CD14-positive monocyte (primary cell): ENCODE results near the gene BRD8. TPM values are rescaled to one million over a fixed set of nuclear protein-coding genes. Genes with fewer than 3 reads are reported as not detected.

Experiments
- DNase-seq, 3 donors: peaks; one replicate each; pipeline ENCODE4 v3.0.0-alpha.2; 2011 to 2022
- H2AFZ ChIP-seq: 2 replicates; pipeline ENCODE4 v1.6.0; 2012; ENCODE audit warnings: mild to moderate bottlenecking, low read depth, low read length, inconsistent platforms; ENCODE audit not compliant: insufficient read depth, poor library complexity, severe bottlenecking
- H3K27ac ChIP-seq, 2 donors: 1 replicate in 1 of 2; 2 replicates in 1 of 2; pipeline ENCODE4 v1.5.1; 2012 to 2013; ENCODE audit warnings: low read length in 2 of 2, control low read depth in 1 of 2, inconsistent platforms in 1 of 2, low read depth in 1 of 2, mild to moderate bottlenecking in 1 of 2
- H3K27me3 ChIP-seq, 2 donors: one replicate each; pipeline versions ENCODE4 v1.6.0 to v1.6.1; 2011 to 2013; ENCODE audit warnings: low read length in 2 of 2; ENCODE audit not compliant: control insufficient read depth in 2 of 2, insufficient read depth in 2 of 2
- H3K36me3 ChIP-seq, 2 donors: replicated peaks in 1 of 2; 1 replicate in 1 of 2; 2 replicates in 1 of 2; pipeline versions ENCODE4 v1.5.1 to v1.6.1; 2012 to 2013; ENCODE audit warnings: low read length in 2 of 2, control low read depth in 1 of 2, inconsistent platforms in 1 of 2, mild to moderate bottlenecking in 1 of 2; ENCODE audit not compliant: insufficient read depth in 2 of 2, control insufficient read depth in 1 of 2
- H3K4me1 ChIP-seq, 2 donors: 1 replicate in 1 of 2; 2 replicates in 1 of 2; pipeline versions ENCODE4 v1.5.1 to v1.6.1; 2012 to 2013; ENCODE audit warnings: low read length in 2 of 2, control low read depth in 1 of 2, inconsistent platforms in 1 of 2, mild to moderate bottlenecking in 1 of 2, moderate library complexity in 1 of 2; ENCODE audit not compliant: insufficient read depth in 2 of 2, control insufficient read depth in 1 of 2
- H3K4me2 ChIP-seq: replicated peaks from 2 replicates; pipeline ENCODE3; 2012; ENCODE audit warnings: low read length, moderate library complexity, mild to moderate bottlenecking; ENCODE audit not compliant: poor library complexity, severe bottlenecking; ENCODE audit errors: extremely low read depth
- H3K4me3 ChIP-seq, 3 experiments: fragments of 200-600 bp in 1 of 3; sonication (generic) in 1 of 3; replicated peaks in 1 of 3; 1 replicate in 2 of 3; 2 replicates in 1 of 3; pipeline ENCODE4 v1.5.1; 2011 to 2013; ENCODE audit warnings: low read length in 3 of 3, mild to moderate bottlenecking in 3 of 3, control low read depth in 2 of 3, low read depth in 2 of 3, inconsistent platforms in 1 of 3, moderate library complexity in 1 of 3
- H3K79me2 ChIP-seq: 2 replicates; pipeline ENCODE4 v1.6.0; 2012; ENCODE audit warnings: mild to moderate bottlenecking, control low read depth, inconsistent platforms, low read length, moderate library complexity; ENCODE audit not compliant: insufficient read depth
- H3K9ac ChIP-seq: 2 replicates; pipeline ENCODE4 v1.6.0; 2017; ENCODE audit warnings: low read length, mild to moderate bottlenecking; ENCODE audit not compliant: insufficient read depth, poor library complexity, severe bottlenecking
- H3K9me3 ChIP-seq, 2 donors: replicated peaks in 1 of 2; 1 replicate in 1 of 2; 2 replicates in 1 of 2; pipeline versions ENCODE4 v1.5.1 to v1.6.1; 2012 to 2013; ENCODE audit warnings: low read length in 2 of 2, control low read depth in 1 of 2; ENCODE audit not compliant: control insufficient read depth in 1 of 2, insufficient read depth in 1 of 2
- H4K20me1 ChIP-seq: 2 replicates; pipeline ENCODE4 v1.6.0; 2012; ENCODE audit warnings: mild to moderate bottlenecking, low read length, control low read depth, moderate library complexity; ENCODE audit not compliant: insufficient read depth
- H3K27ac Mint-ChIP-seq, 7 donors: one replicate each; pipeline ENCODE4 v1.8.0; 2020; ENCODE audit warnings: mild to moderate bottlenecking in 7 of 7, mixed read lengths in 7 of 7, moderate library complexity in 6 of 7, inconsistent platforms in 2 of 7
- H3K27me3 Mint-ChIP-seq, 3 donors: one replicate each; pipeline ENCODE4 v1.8.0; 2021 to 2022; ENCODE audit warnings: low read depth in 3 of 3, mild to moderate bottlenecking in 3 of 3, mixed read lengths in 3 of 3, moderate library complexity in 3 of 3, inconsistent platforms in 1 of 3
- H3K36me3 Mint-ChIP-seq, 2 donors: one replicate each; pipeline ENCODE4 v1.8.0; 2020; ENCODE audit warnings: mixed read lengths in 2 of 2, inconsistent platforms in 1 of 2, mild to moderate bottlenecking in 1 of 2
- H3K4me1 Mint-ChIP-seq: one replicate; pipeline ENCODE4 v1.8.0; 2020; ENCODE audit warnings: mild to moderate bottlenecking, mixed read lengths
- H3K4me3 Mint-ChIP-seq, 2 donors: one replicate each; pipeline ENCODE4 v1.8.0; 2020; ENCODE audit warnings: mild to moderate bottlenecking in 2 of 2, mixed read lengths in 2 of 2, moderate library complexity in 1 of 2
- H3K9me3 Mint-ChIP-seq, 7 donors: one replicate each; pipeline ENCODE4 v1.8.0; 2020 to 2022; ENCODE audit warnings: mixed read lengths in 7 of 7, mild to moderate bottlenecking in 6 of 7, moderate library complexity in 6 of 7, inconsistent platforms in 2 of 7
- WGBS: methylation state at CpG from one replicate; pipeline ENCODE4 v1.1.5; 2013; ENCODE audit warnings: missing lambda C conversion rate; ENCODE audit not compliant: insufficient coverage; 5-methylcytosine and 5-hydroxymethylcytosine counted together
- intact Hi-C, 2 donors: fragments of 100-400 bp; cut with micrococcal nuclease; formaldehyde crosslinking; loops; one replicate each; pipeline versions ENCODE4 v1.15.0 to v1.15.1; 2023
- polyA plus RNA-seq, 3 donors: library from polyadenylated mRNA; depleted of rRNA in 1 of 3; unstranded in 2 of 3; stranded (reverse) in 1 of 3; fragments of 300-500 nt in 2 of 3; fragments of >200 nt in 1 of 3; fragmentation: Illumina TruSeq in 2 of 3; gene quantifications; 1 replicate in 2 of 3; 2 replicates in 1 of 3; pipeline ENCODE4 v1.2.3, GENCODE V29; 2012 to 2021
- TF ChIP-seq, protein P1 (sequence below): fragments of 200-600 bp; IDR thresholded peaks from one replicate; pipeline ENCODE4 v1.8.0; 2022; ENCODE audit warnings: antibody characterized with exemption, mild to moderate bottlenecking

The BRD8 gene
- polyA plus RNA-seq, 3 donors = 9.8 to 19.6 (median 17.6) TPM

DNA sequence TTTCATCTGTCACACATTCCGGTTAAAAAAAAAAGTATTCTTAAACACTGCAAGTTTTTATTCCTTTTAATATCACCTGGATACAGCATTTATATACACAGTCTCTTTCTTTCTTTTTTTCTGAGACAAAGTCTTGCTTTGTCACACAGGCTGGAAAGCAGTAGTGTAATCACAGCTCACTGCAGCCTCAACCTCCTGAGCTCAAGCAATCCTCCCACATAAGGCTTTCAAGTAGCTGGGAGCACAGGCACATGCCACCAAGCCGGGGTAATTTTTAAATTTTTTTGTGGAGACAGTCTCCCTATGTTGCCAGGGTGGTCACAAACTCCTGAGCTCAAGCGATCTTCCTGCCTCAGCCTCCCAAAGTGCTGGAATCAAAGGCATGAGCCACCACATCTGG is 14.4 kb upstream of the BRD8 start:
- H3K36me3 ChIP-seq = peaks cover 72 to 83% of the 10 kb centered on the region in 2 donors

DNA sequence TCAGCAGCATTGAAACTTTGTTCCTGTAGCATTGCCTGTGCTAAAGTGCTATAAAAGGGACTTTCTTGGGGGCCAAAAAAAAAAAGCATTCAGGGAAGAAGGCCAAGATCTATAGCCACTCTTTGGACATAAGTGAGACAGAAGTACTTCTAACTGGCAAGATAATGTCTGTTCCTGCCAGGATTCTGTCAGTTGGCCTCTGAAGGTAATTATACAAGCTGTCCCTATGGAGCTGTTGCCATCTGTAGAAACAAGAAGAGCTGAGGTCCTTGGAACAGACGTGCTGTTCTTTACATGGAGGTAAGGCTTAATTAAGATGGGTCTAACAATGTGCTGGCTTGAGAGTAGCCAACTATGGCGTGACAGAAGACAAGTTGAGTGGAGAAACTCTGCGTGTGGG is 10.2 kb upstream of the BRD8 start:
- H3K79me2 ChIP-seq = no peaks in the 10 kb centered on the region
- H3K36me3 ChIP-seq = peaks cover 78 to 100% of the 10 kb centered on the region in 2 donors
- H3K9me3 ChIP-seq = no peaks in the 10 kb centered on the region
- H3K9ac ChIP-seq = no peak overlapping the region
- no peak overlapping the region for H3K27ac ChIP-seq
- no peak for DNase-seq
- H3K4me1 ChIP-seq = peaks cover 6 to 7% of the 10 kb centered on the region in 2 donors
- intact Hi-C loops = loop anchor here in 1 of 2 donors (10.0 kb wide), 1 partner anchor 226 kb away; no protein-coding TSS in a partner anchor
- no peak overlapping the region for H3K4me3 ChIP-seq
- Mint-ChIP-seq H3K4me1 (peaks cover 14% of the 10 kb centered on the region), H3K36me3 (peaks cover 78 to 94% of the 10 kb centered on the region in 2 donors), H3K4me3 (no peak overlapping the region), H3K27ac (no peak overlapping the region), H3K9me3 (no peaks in the 10 kb centered on the region), H3K27me3 (peaks cover 0 to 2% (median 2%) of the 10 kb centered on the region in 3 donors)
- 93% methylated on average over 2 of the region's 3 CpGs for WGBS
- H2AFZ ChIP-seq = no peak overlapping the region
- no peak overlapping the region for H3K4me2 ChIP-seq
- TF ChIP-seq, protein P1, sequence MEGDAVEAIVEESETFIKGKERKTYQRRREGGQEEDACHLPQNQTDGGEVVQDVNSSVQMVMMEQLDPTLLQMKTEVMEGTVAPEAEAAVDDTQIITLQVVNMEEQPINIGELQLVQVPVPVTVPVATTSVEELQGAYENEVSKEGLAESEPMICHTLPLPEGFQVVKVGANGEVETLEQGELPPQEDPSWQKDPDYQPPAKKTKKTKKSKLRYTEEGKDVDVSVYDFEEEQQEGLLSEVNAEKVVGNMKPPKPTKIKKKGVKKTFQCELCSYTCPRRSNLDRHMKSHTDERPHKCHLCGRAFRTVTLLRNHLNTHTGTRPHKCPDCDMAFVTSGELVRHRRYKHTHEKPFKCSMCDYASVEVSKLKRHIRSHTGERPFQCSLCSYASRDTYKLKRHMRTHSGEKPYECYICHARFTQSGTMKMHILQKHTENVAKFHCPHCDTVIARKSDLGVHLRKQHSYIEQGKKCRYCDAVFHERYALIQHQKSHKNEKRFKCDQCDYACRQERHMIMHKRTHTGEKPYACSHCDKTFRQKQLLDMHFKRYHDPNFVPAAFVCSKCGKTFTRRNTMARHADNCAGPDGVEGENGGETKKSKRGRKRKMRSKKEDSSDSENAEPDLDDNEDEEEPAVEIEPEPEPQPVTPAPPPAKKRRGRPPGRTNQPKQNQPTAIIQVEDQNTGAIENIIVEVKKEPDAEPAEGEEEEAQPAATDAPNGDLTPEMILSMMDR = no peak
- no peaks in the 10 kb centered on the region for H4K20me1 ChIP-seq
- no peaks in the 10 kb centered on the region for H3K27me3 ChIP-seq

More for the DNA sequence above, 14.4 kb upstream of the BRD8 start:
- peaks cover 61 to 83% of the 10 kb centered on the region in 2 donors for H3K36me3 Mint-ChIP-seq
- TF ChIP-seq, protein P1 = no peak
- intact Hi-C loops = no loop called here
- H3K27me3 Mint-ChIP-seq = peaks cover 0 to 2% (median 0%) of the 10 kb centered on the region in 3 donors
- no peaks in the 10 kb centered on the region for H3K79me2 ChIP-seq
- WGBS = 83% methylated on average over 2 of the region's 3 CpGs
- no peak overlapping the region for H3K4me3 ChIP-seq
- no peaks in the 10 kb centered on the region for H3K4me1 Mint-ChIP-seq
- H3K4me1 ChIP-seq = no peaks in the 10 kb centered on the region
- no peak overlapping the region for H2AFZ ChIP-seq
- H3K27me3 ChIP-seq = no peaks in the 10 kb centered on the region
- H3K9me3 ChIP-seq = no peaks in the 10 kb centered on the region
- H3K4me3 Mint-ChIP-seq = no peak overlapping the region
- H3K27ac Mint-ChIP-seq = peak overlapping the region in 1 of 7 donors; percentile 61
- H4K20me1 ChIP-seq = no peaks in the 10 kb centered on the region
- DNase-seq = no peak
- H3K9me3 Mint-ChIP-seq = no peaks in the 10 kb centered on the region
- no peak overlapping the region for H3K4me2 ChIP-seq
- no peak overlapping the region for H3K27ac ChIP-seq
- no peak overlapping the region for H3K9ac ChIP-seq
